ENCODE data around the gene WNT6.
A peak's percentile ranks its signal among the peaks of the same experiment; 100 is the strongest.
"Not testable (repeated sequence)": the region's sequence is repeated elsewhere in the genome, so short reads cannot be mapped to it uniquely, and the experiment has no call there.

Gene WNT6

GRCh38 chr2:218831378-218831990, 28.1 kb upstream of the WNT6 start, which contains the start of gene PRKAG3:
PRKAG3 (minus strand) TSS chr2:218831803.
- no peak for DNase-seq

GRCh38 chr2:218832081-218832480, 27.5 kb upstream of the WNT6 start:
- no peak for DNase-seq

- DNase-seq: no peak
Measured at GRCh38 chr2:218832520-218832919, 27.1 kb upstream of the WNT6 start.

- no peak for DNase-seq
Measured at GRCh38 chr2:218833023-218833609, 26.5 kb upstream of the WNT6 start.

GRCh38 chr2:218834685-218835084, 24.9 kb upstream of the WNT6 start:
- no peak for DNase-seq

GRCh38 chr2:218837495-218837894, 22.1 kb upstream of the WNT6 start:
- DNase-seq: no peak

- no peak for DNase-seq
Measured at GRCh38 chr2:218839430-218839829, 20.2 kb upstream of the WNT6 start.

GRCh38 chr2:218839888-218840287, 19.7 kb upstream of the WNT6 start:
- no peak for DNase-seq

GRCh38 chr2:218844334-218844733, 15.3 kb upstream of the WNT6 start:
- not testable (repeated sequence) for DNase-seq

GRCh38 chr2:218846963-218847362, 12.6 kb upstream of the WNT6 start:
- DNase-seq: not testable (repeated sequence)

- no peak for DNase-seq
Measured at GRCh38 chr2:218849721-218850120, 9.9 kb upstream of the WNT6 start.

- no peak for DNase-seq
Measured at GRCh38 chr2:218850796-218851195, 8.8 kb upstream of the WNT6 start.

GRCh38 chr2:218851286-218851685, 8.3 kb upstream of the WNT6 start:
- DNase-seq: no peak

- peak; percentile 59 for DNase-seq
Measured at GRCh38 chr2:218852911-218853667, 6.5 kb upstream of the WNT6 start.

- no peak for DNase-seq
Measured at GRCh38 chr2:218853766-218854165, 5.8 kb upstream of the WNT6 start.

GRCh38 chr2:218854860-218855259, 4.7 kb upstream of the WNT6 start:
- DNase-seq: no peak

GRCh38 chr2:218855305-218856166, 4.1 kb upstream of the WNT6 start:
- DNase-seq: no peak

GRCh38 chr2:218856167-218856895, 3.3 kb upstream of the WNT6 start:
- no peak for DNase-seq

GRCh38 chr2:218856896-218857243, 2.7 kb upstream of the WNT6 start:
- DNase-seq: no peak

- DNase-seq: no peak
Measured at GRCh38 chr2:218857371-218858137, 2.1 kb upstream of the WNT6 start.

- DNase-seq: no peak
Measured at GRCh38 chr2:218858138-218858445, 1.5 kb upstream of the WNT6 start.
